H1 (cell line): ENCODE data around the gene ODAPH. TPM values are rescaled to one million over a fixed set of nuclear protein-coding genes. Genes with fewer than 3 reads are reported as not detected.

Experiments
- CTCF ChIA-PET: fragments of 300-600 bp; sonication (Branson Sonifier 250); formaldehyde crosslinking; loops from one replicate; lab custom pipeline; 2021; ENCODE audit not compliant: partially characterized antibody; lab: Charles Lee
- POLR2A ChIA-PET: fragments of 300-600 bp; sonication (Branson Sonifier 250); formaldehyde crosslinking; loops from one replicate; lab custom pipeline; 2021; ENCODE audit warnings: inconsistent platforms; ENCODE audit not compliant: partially characterized antibody; lab: Charles Lee
- DNase-seq, 2 experiments: peaks; one replicate each; pipeline versions ENCODE4 v3.0.0 to v3.0.0-alpha.2; 2010 to 2022; ENCODE audit warnings: low spot score in 2 of 2, low read depth in 1 of 2, mixed read lengths in 1 of 2
- FAIRE-seq: peaks from 2 replicates; lab custom pipeline; 2011; peaks lifted over from hg19 to GRCh38; lab: Jason Lieb, UNC
- H2AFZ ChIP-seq: 2 replicates; pipeline ENCODE4 v1.8.1; 2012; ENCODE audit warnings: low read length, inconsistent platforms
- H2AK5ac ChIP-seq: 2 replicates; pipeline ENCODE4 v1.6.1; 2013; ENCODE audit warnings: low read depth, low read length
- H2BK120ac ChIP-seq: replicated peaks from 2 replicates; pipeline ENCODE3; 2013; ENCODE audit warnings: low read depth, low read length, inconsistent platforms
- H2BK12ac ChIP-seq: 2 replicates; pipeline ENCODE4 v1.6.1; 2013; ENCODE audit warnings: low read depth, low read length
- H2BK15ac ChIP-seq: 2 replicates; pipeline ENCODE4 v1.6.1; 2013; ENCODE audit warnings: low read length
- H2BK20ac ChIP-seq: 2 replicates; pipeline ENCODE4 v1.6.1; 2013; ENCODE audit warnings: low read length
- H2BK5ac ChIP-seq: 2 replicates; pipeline ENCODE4 v1.6.1; 2013; ENCODE audit warnings: low read depth, low read length
- H3K14ac ChIP-seq: 2 replicates; pipeline ENCODE4 v1.6.1; 2013; ENCODE audit warnings: inconsistent platforms; ENCODE audit not compliant: insufficient read length
- H3K18ac ChIP-seq: 2 replicates; pipeline ENCODE4 v1.6.1; 2013; ENCODE audit warnings: low read length; ENCODE audit errors: extremely low read depth
- H3K23ac ChIP-seq: 2 replicates; pipeline ENCODE4 v1.6.1; 2013; ENCODE audit warnings: inconsistent platforms; ENCODE audit not compliant: insufficient read length
- H3K23me2 ChIP-seq: 2 replicates; pipeline ENCODE4 v1.6.1; 2013; ENCODE audit warnings: low read depth, low read length
- H3K27ac ChIP-seq: 2 replicates; pipeline ENCODE4 v1.6.1; 2011; ENCODE audit warnings: low read depth, low read length, inconsistent platforms
- H3K27me3 ChIP-seq, 4 experiments: replicated peaks in 1 of 4; 1 replicate in 1 of 4; 2 replicates in 3 of 4; pipeline versions ENCODE4 v1.6.1 to v1.8.1; 2011 to 2013; ENCODE audit warnings: low read length in 3 of 4, mild to moderate bottlenecking in 3 of 4, inconsistent platforms in 2 of 4, mixed read lengths in 2 of 4, moderate library complexity in 1 of 4; ENCODE audit not compliant: control insufficient read depth in 3 of 4, insufficient read depth in 3 of 4; ENCODE audit errors: extremely low read depth in 1 of 4
- H3K36me3 ChIP-seq, 4 experiments: 2 replicates each; pipeline versions ENCODE4 v1.6.1 to v1.8.1; 2011 to 2013; ENCODE audit warnings: mild to moderate bottlenecking in 4 of 4, low read length in 3 of 4, moderate library complexity in 2 of 4, control low read depth in 1 of 4, inconsistent platforms in 1 of 4; ENCODE audit not compliant: insufficient read depth in 4 of 4, control insufficient read depth in 2 of 4
- H3K4ac ChIP-seq: replicated peaks from 2 replicates; pipeline ENCODE3; 2013; ENCODE audit warnings: low read length, low read depth, mixed read lengths, inconsistent platforms; ENCODE audit not compliant: insufficient read length
- H3K4me1 ChIP-seq, 4 experiments: replicated peaks in 1 of 4; 1 replicate in 1 of 4; 2 replicates in 3 of 4; pipeline versions ENCODE4 v1.6.1 to v1.8.1; 2011 to 2013; ENCODE audit warnings: low read length in 3 of 4, inconsistent platforms in 2 of 4, mixed read lengths in 1 of 4; ENCODE audit not compliant: insufficient read depth in 4 of 4, control insufficient read depth in 3 of 4
- H3K4me2 ChIP-seq, 2 experiments: 2 replicates each; pipeline versions ENCODE4 v1.6.1 to v1.8.1; 2011 to 2013; ENCODE audit warnings: low read depth in 2 of 2, low read length in 2 of 2, control low read depth in 1 of 2, inconsistent platforms in 1 of 2, mild to moderate bottlenecking in 1 of 2; ENCODE audit not compliant: insufficient read depth in 1 of 2
- H3K4me3 ChIP-seq, 4 experiments: fragments of 200-600, 300-600 bp in 1 of 4; sonication (generic), shearing (Covaris generic), sonication (Bioruptor Twin) in 1 of 4; 2 replicates each; pipeline versions ENCODE4 v1.5.1 to v1.8.1; 2011 to 2016; ENCODE audit warnings: low read length in 4 of 4, low read depth in 3 of 4, control low read depth in 2 of 4, inconsistent platforms in 2 of 4, mild to moderate bottlenecking in 2 of 4, mixed read lengths in 1 of 4, moderate library complexity in 1 of 4; ENCODE audit not compliant: insufficient read depth in 2 of 4; ENCODE audit errors: extremely low read depth in 1 of 4
- H3K56ac ChIP-seq: replicated peaks from 2 replicates; pipeline ENCODE3; 2013; ENCODE audit warnings: low read depth, mild to moderate bottlenecking, mixed read lengths, low read length, inconsistent platforms; ENCODE audit not compliant: insufficient read length
- H3K79me1 ChIP-seq: 2 replicates; pipeline ENCODE4 v1.6.1; 2013; ENCODE audit warnings: low read depth, low read length, control low read depth
- H3K79me2 ChIP-seq, 2 experiments: 2 replicates each; pipeline versions ENCODE4 v1.6.1 to v1.8.1; 2012 to 2013; ENCODE audit warnings: low read length in 2 of 2, mild to moderate bottlenecking in 2 of 2, inconsistent platforms in 1 of 2; ENCODE audit not compliant: insufficient read depth in 2 of 2, control insufficient read depth in 1 of 2
- H3K9ac ChIP-seq, 4 experiments: replicated peaks in 1 of 4; 1 replicate in 1 of 4; 2 replicates in 3 of 4; pipeline versions ENCODE4 v1.6.1 to v1.8.1; 2011 to 2013; ENCODE audit warnings: low read depth in 3 of 4, low read length in 3 of 4, control low read depth in 2 of 4, mild to moderate bottlenecking in 2 of 4, moderate library complexity in 2 of 4, inconsistent platforms in 1 of 4; ENCODE audit errors: extremely low read depth in 1 of 4
- H3K9me3 ChIP-seq, 2 experiments: 2 replicates each; pipeline versions ENCODE4 v1.6.1 to v1.8.1; 2012 to 2013; ENCODE audit warnings: mild to moderate bottlenecking in 2 of 2, moderate library complexity in 2 of 2, control low read depth in 1 of 2, inconsistent platforms in 1 of 2, low read depth in 1 of 2, low read length in 1 of 2, mixed read lengths in 1 of 2; ENCODE audit not compliant: insufficient read depth in 2 of 2
- H4K20me1 ChIP-seq, 2 experiments: replicated peaks in 1 of 2; 2 replicates each; pipeline versions ENCODE3 to v1.8.1; 2011 to 2013; ENCODE audit warnings: inconsistent platforms in 2 of 2, low read length in 2 of 2, mild to moderate bottlenecking in 1 of 2; ENCODE audit not compliant: insufficient read depth in 2 of 2, control insufficient read depth in 1 of 2
- H4K5ac ChIP-seq: 2 replicates; pipeline ENCODE4 v1.6.1; 2013; ENCODE audit warnings: low read length, low read depth, mixed read lengths, inconsistent platforms; ENCODE audit not compliant: insufficient read length
- H4K8ac ChIP-seq: 2 replicates; pipeline ENCODE4 v1.8.0; 2013; ENCODE audit warnings: mild to moderate bottlenecking, moderate library complexity, low read length, inconsistent platforms; ENCODE audit not compliant: insufficient read depth; ENCODE audit errors: extremely low read depth
- H4K91ac ChIP-seq: replicated peaks from 2 replicates; pipeline ENCODE3; 2013; ENCODE audit warnings: low read length, mixed read lengths, inconsistent platforms; ENCODE audit not compliant: insufficient read length
- CBX5 ChIP-seq: fragments of 300-800, 300-1000 bp; sonication (generic); IDR thresholded peaks from 2 replicates; pipeline ENCODE4 v1.7.1; 2016; ENCODE audit warnings: antibody characterized with exemption, low read length, low read depth
- CEBPB ChIP-seq: IDR thresholded peaks from 2 replicates; pipeline ENCODE4 v1.6.1; 2012; ENCODE audit warnings: low read depth, low read length
- GTF2F1 ChIP-seq: IDR thresholded peaks from 2 replicates; pipeline ENCODE4 v1.6.1; 2012; ENCODE audit warnings: low read depth, low read length, improper control_type of control experiment, borderline replicate concordance
- MAFK ChIP-seq: IDR thresholded peaks from 2 replicates; pipeline ENCODE4 v1.6.1; 2012; ENCODE audit warnings: low read depth, mild to moderate bottlenecking, improper control_type of control experiment, low read length
- PHF8 ChIP-seq: fragments of 200-600 bp; sonication (generic); conservative IDR thresholded peaks from 2 replicates; pipeline ENCODE4 v1.7.1; 2012; ENCODE audit warnings: low read depth, mild to moderate bottlenecking, inconsistent platforms, low read length, moderate library complexity
- POU5F1 ChIP-seq: IDR thresholded peaks from 2 replicates; pipeline ENCODE4 v1.6.1; 2011; ENCODE audit warnings: low read depth, mild to moderate bottlenecking, low read length, moderate library complexity
- RAD21 ChIP-seq, 2 experiments: IDR thresholded peaks in 1 of 2; conservative IDR thresholded peaks in 1 of 2; 2 replicates each; pipeline ENCODE4 v1.6.1; 2011; ENCODE audit warnings: low read depth in 2 of 2, low read length in 2 of 2, improper control_type of control experiment in 1 of 2, inconsistent platforms in 1 of 2, mild to moderate bottlenecking in 1 of 2, moderate library complexity in 1 of 2
- RXRA ChIP-seq: IDR thresholded peaks from 2 replicates; pipeline ENCODE4 v1.6.1; 2011; ENCODE audit warnings: low read depth, mild to moderate bottlenecking, low read length, moderate library complexity; ENCODE audit not compliant: insufficient read depth
- TAF7 ChIP-seq: optimal IDR thresholded peaks from 2 replicates; pipeline ENCODE3; 2011; ENCODE audit warnings: low read depth, mild to moderate bottlenecking, inconsistent platforms, low read length, moderate library complexity, borderline replicate concordance
- TCF12 ChIP-seq: IDR thresholded peaks from 2 replicates; pipeline ENCODE4 v1.6.1; 2011; ENCODE audit warnings: low read depth, mild to moderate bottlenecking, low read length
- YY1 ChIP-seq: IDR thresholded peaks from 2 replicates; pipeline ENCODE4 v1.6.1; 2011; ENCODE audit warnings: low read depth, mild to moderate bottlenecking, low read length
- WGBS, 2 experiments: shearing (Covaris generic) in 1 of 2; methylation state at CpG; one replicate each; pipeline versions ENCODE4 v1.1.6 to v1.1.7; 2013 to 2015; ENCODE audit warnings: low lambda C conversion rate in 2 of 2, mixed read lengths in 2 of 2, inconsistent platforms in 1 of 2, low coverage in 1 of 2, missing lambda C conversion rate in 1 of 2; ENCODE audit not compliant: insufficient replicate concordance in 2 of 2, insufficient coverage in 1 of 2, insufficient read length in 1 of 2; ENCODE audit errors: extremely low coverage in 1 of 2, missing lambda C conversion rate in 1 of 2; 5-methylcytosine and 5-hydroxymethylcytosine counted together
- polyA plus RNA-seq, 7 experiments: library from polyadenylated mRNA; depleted of rRNA in 3 of 7; stranded (reverse) in 5 of 7; unstranded in 2 of 7; fragments of >200 nt in 5 of 7; fragments of 200-250 nt in 2 of 7; gene quantifications; 1 replicate in 5 of 7; 2 replicates in 1 of 7; 4 replicates in 1 of 7; pipeline versions ENCODE4 v1.2.1 to v1.2.3, GENCODE V29; 2011 to 2013; ENCODE audit warnings: missing spikeins in 2 of 7, mixed read lengths in 2 of 7
- total RNA-seq: library from RNA; stranded (reverse); fragmentation: NEBNext Ultra II Directional; extraction: Animal tissue kit (Norgen Biotek cat#: 25700); gene quantifications from 2 replicates; pipeline ENCODE4 v1.2.1, GENCODE V29; 2021

ODAPH gene
- total and polyA plus RNA-seq, 2 of the 8 experiments (the other 6 are each of a cell fraction or from before 2014, with no cell fraction given) = not detected

DNA sequence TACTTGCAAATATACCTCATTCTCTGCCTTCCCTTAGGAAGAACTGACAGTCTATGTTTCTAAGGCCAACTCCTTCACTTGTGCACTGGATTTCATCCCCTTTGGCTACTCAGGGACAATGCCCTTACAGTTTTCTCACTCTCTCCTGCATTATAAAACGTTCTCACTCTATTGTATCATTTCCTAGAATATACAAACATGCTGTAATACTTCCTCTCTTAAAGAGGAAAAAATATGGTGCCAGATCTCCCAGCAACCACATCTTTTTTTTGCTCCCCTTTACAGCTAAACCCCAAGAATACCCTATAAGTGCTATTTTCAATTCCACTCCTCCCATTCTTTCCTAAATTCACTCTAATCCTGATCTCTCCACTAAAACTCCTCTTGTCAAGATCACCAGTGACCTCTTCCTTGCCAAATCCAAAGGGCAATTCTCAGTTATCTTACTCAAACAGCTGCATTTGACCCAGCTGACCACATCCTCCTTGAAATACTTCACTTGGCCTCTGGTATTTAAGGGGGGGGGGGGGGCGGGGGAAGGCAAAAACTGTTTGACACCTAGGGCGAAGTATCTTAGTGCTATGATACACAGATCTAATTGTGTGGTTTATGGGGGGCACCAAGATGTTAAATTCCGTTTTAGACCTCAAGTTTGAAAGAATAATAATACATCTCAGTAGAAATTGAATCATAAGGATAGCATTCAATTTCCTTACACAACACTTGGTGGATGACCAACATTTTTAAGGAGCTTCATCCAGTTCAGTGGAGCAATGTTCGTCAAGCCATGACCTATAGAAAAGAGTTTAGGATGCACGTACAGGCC lies 43.3 kb upstream of the ODAPH start:
- Histone ChIP-seq H2AFZ (no peak overlapping the region), H4K8ac (no peak overlapping the region), H3K9ac (no peak overlapping the region), H3K4me3 (peak overlapping the region in 3 of 4 experiments; percentile 70 to 93 (median 83); a peak in 6 of 8 replicates), H2BK20ac (no peak overlapping the region), H3K18ac (no peak overlapping the region), H3K9me3 (no peaks in the 10 kb centered on the region), H3K23ac (no peak overlapping the region), H3K4ac (no peak overlapping the region), H2BK5ac (no peak overlapping the region), H4K91ac (no peak overlapping the region), H3K23me2 (peaks cover 7% of the 10 kb centered on the region), H3K27ac (no peak overlapping the region), H3K56ac (no peak overlapping the region), H3K27me3 (no peaks in the 10 kb centered on the region), H3K14ac (no peak overlapping the region), H4K5ac (no peak overlapping the region), H2BK15ac (no peak overlapping the region), H3K79me2 (peaks cover 0 to 56% of the 10 kb centered on the region in 2 experiments; a peak in 3 of 4 replicates), H3K36me3 (peaks cover 0 to 21% (median 3%) of the 10 kb centered on the region in 4 experiments; a peak in 5 of 8 replicates), H2BK120ac (no peak overlapping the region), H3K4me1 (peaks cover 0 to 15% (median 7%) of the 10 kb centered on the region in 4 experiments; a peak in 4 of 7 replicates), H3K79me1 (no peaks in the 10 kb centered on the region), H2AK5ac (0 out of 2 replicates have a peak overlapping the region, but pooled peaks have one; percentile 28), H4K20me1 (no peaks in the 10 kb centered on the region), H3K4me2 (peak overlapping the region; percentile 89 to 92), H2BK12ac (no peak overlapping the region)
- 48% methylated on average over 6 of the region's 6 CpGs; no CpG with 5 or more reads in 1 of the 2 experiments for WGBS, 2 experiments
- no peak for DNase-seq
- ChIA-PET CTCF (interaction anchor here (0.7 to 1.4 kb wide), 3 partner anchors 20 to 63 kb away, joined by 3 read pairs; partner anchors contain the start of gene ODAPH), POLR2A (interaction anchor here (0.7 to 1.3 kb wide), 3 partner anchors 31 to 206 kb away, joined by 3 to 4 read pairs (median 3); no protein-coding TSS in a partner anchor)
- no peak for FAIRE-seq
- TF ChIP-seq RAD21 (IDR thresholded peaks at IDR 0.05 in 1 of 2, conservative IDR thresholded peaks at IDR 0.05 in 1 of 2; ENCODE audit: low read depth in 2 of 2, low read length in 2 of 2) (no peak), GTF2F1 (no peak), CEBPB (no peak), POU5F1 (no peak), PHF8 (no peak), YY1 (no peak), CBX5 (no peak), MAFK (no peak), TAF7 (no peak), RXRA (no peak), TCF12 (no peak)
